Thoracic aorta (tissue), 2 donors: ENCODE measurements around the gene ARRB2. TPM values are rescaled to one million over a fixed set of nuclear protein-coding genes. Genes with fewer than 3 reads are reported as not detected.
"Not testable (repeated sequence)": the region's sequence is repeated elsewhere in the genome, so short reads cannot be mapped to it uniquely, and the experiment has no call there.

Experiments used
- ATAC-seq: fragments of 150-250 bp; one replicate; pipeline ENCODE4 v1.8.0; 2017; ENCODE audit warnings: low read depth; ENCODE audit not compliant: insufficient number of reproducible peaks, low FRiP score
- DNase-seq: peaks from one replicate; pipeline ENCODE4 v3.0.0-alpha.2; 2020; ENCODE audit warnings: low spot score
- H3K27ac ChIP-seq, 2 donors: fragments of 200-600 bp; sonication (generic); 1 replicate in 1 of 2; 2 replicates in 1 of 2; pipeline ENCODE4 v1.5.1; 2016; ENCODE audit warnings: mild to moderate bottlenecking in 2 of 2, moderate library complexity in 2 of 2
- H3K27me3 ChIP-seq: fragments of 200-600 bp; sonication (generic); replicated peaks from 2 replicates; pipeline ENCODE4 v1.6.0; 2016; ENCODE audit warnings: mild to moderate bottlenecking; ENCODE audit not compliant: insufficient read depth
- H3K36me3 ChIP-seq: fragments of 200-600 bp; sonication (generic); one replicate; pipeline ENCODE4 v1.5.1; 2016
- H3K4me1 ChIP-seq, 2 donors: fragments of 200-600 bp; sonication (generic); 1 replicate in 1 of 2; 2 replicates in 1 of 2; pipeline versions ENCODE4 v1.5.1 to v1.6.0; 2016; ENCODE audit warnings: low read depth in 2 of 2, mild to moderate bottlenecking in 1 of 2; ENCODE audit not compliant: control insufficient read depth in 1 of 2
- H3K4me3 ChIP-seq: fragments of 200-600 bp; sonication (generic); 2 replicates; pipeline ENCODE4 v1.5.1; 2016; ENCODE audit warnings: mild to moderate bottlenecking
- H3K9me3 ChIP-seq: fragments of 200-600 bp; sonication (generic); 2 replicates; pipeline ENCODE4 v1.5.1; 2016
- total RNA-seq, 2 donors: library from RNA; depleted of rRNA; stranded (reverse); fragments of >200 nt; gene quantifications; one replicate each; pipeline versions ENCODE4 v1.1.0 to v1.2.3, GENCODE V29; 2016
- TF ChIP-seq, protein P1 (sequence below): fragments of 200-600 bp; sonication (generic); IDR thresholded peaks from one replicate; pipeline ENCODE4 v1.5.1; 2019; ENCODE audit warnings: antibody characterized with exemption

ARRB2 gene
- total RNA-seq, 2 donors from 2014 or later: 64.5 to 66.3 TPM

DNA sequence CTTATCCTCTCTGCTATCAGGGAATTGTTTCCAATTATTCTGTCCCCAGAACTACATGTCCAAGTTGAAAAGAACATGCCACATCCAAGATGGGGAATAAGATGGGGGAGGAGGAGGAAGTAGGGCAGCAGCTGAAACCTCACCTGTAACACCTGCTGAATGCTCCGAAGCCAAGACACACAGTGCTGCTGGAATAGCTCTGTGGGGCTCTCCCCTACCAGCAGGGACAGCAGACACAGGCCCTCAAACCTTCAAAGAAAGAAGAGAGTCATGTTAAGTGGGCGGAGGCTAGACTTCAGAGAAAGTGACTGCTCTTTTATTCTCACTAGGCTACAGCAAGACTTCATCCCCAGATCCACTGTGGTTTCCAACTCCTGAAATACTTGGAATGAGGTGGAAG, 19.7 kb upstream of the ARRB2 start:
- no peak overlapping the region for H3K27ac ChIP-seq
- no peak for ATAC-seq
- TF ChIP-seq, protein P1, sequence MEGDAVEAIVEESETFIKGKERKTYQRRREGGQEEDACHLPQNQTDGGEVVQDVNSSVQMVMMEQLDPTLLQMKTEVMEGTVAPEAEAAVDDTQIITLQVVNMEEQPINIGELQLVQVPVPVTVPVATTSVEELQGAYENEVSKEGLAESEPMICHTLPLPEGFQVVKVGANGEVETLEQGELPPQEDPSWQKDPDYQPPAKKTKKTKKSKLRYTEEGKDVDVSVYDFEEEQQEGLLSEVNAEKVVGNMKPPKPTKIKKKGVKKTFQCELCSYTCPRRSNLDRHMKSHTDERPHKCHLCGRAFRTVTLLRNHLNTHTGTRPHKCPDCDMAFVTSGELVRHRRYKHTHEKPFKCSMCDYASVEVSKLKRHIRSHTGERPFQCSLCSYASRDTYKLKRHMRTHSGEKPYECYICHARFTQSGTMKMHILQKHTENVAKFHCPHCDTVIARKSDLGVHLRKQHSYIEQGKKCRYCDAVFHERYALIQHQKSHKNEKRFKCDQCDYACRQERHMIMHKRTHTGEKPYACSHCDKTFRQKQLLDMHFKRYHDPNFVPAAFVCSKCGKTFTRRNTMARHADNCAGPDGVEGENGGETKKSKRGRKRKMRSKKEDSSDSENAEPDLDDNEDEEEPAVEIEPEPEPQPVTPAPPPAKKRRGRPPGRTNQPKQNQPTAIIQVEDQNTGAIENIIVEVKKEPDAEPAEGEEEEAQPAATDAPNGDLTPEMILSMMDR: no peak

DNA sequence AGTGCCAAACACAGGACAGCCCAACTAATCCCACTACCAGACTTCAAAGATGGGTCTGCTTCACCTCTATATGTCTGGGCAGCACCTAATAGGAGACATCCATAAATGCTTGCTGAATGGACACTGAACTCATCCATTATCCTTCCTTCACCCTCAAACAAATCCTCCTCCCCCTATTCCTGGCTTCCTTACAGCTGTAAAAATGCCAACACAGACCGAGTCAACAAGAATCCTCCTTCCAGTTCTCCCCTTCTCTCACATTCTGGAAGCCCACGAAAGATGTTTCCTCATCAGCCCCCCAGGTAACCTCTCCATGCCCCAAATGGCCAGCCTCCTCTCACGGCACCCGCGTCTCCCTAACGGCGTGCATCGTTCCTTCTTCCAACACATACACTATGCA, 18.7 kb upstream of the ARRB2 start:
- no peak overlapping the region for H3K4me3 ChIP-seq
- no peaks in the 10 kb centered on the region for H3K27me3 ChIP-seq
- DNase-seq: no peak
- TF ChIP-seq, protein P1: no peak
- no peak overlapping the region for H3K27ac ChIP-seq
- H3K36me3 ChIP-seq: peaks cover 6% of the 10 kb centered on the region
- H3K4me1 ChIP-seq: no peaks in the 10 kb centered on the region
- no peaks in the 10 kb centered on the region for H3K9me3 ChIP-seq
- ATAC-seq: no peak

More for the DNA sequence above, 19.7 kb upstream of the ARRB2 start:
- no peak overlapping the region for H3K4me3 ChIP-seq
- no peaks in the 10 kb centered on the region for H3K4me1 ChIP-seq
- DNase-seq: no peak
- peaks cover 6% of the 10 kb centered on the region for H3K36me3 ChIP-seq
- no peaks in the 10 kb centered on the region for H3K9me3 ChIP-seq
- H3K27me3 ChIP-seq: no peaks in the 10 kb centered on the region

DNA sequence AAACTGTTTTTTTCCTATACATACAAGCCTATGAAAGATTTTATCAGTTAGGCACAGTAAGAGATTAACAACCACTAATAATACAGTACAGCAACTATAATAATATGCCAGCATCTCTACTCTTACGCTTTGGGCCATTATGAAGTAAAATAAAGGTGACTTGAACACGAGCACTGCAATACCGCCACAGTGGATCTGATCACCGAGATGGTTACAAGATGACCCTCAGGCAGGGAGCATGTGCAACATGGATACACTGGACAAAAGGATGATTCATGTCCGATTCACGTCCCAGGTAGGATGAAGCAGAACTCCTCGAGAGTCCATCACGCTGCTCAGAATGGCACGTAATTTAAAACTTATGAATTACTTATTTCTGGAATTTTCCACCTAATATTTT, 17.0 kb upstream of the ARRB2 start:
- Histone ChIP-seq H3K4me3 (no peak overlapping the region), H3K9me3 (no peaks in the 10 kb centered on the region), H3K27me3 (no peaks in the 10 kb centered on the region), H3K4me1 (no peaks in the 10 kb centered on the region), H3K36me3 (peaks cover 11% of the 10 kb centered on the region), H3K27ac (no peak overlapping the region)
- no peak for DNase-seq
- TF ChIP-seq, protein P1: no peak
- no peak for ATAC-seq

DNA sequence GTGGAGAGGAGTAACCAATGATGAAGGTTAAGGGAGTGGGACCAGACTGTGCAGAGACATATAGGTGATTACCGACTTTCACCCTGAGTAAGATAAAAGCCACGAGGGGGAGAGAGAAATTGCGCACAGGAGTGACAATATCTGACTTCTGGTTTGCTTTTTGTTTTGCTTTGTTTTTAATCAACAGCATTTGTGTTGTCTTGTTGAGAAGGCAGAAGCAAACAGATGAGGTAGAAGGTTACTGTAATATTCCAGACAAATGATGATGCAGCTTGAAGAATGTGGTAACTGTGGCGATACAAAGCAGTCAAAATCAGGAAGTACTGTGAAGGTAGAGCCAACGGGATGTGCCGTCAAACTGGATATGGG, 14.0 kb upstream of the ARRB2 start:
- Histone ChIP-seq H3K4me1 (no peaks in the 10 kb centered on the region), H3K4me3 (no peak overlapping the region), H3K27ac (no peak overlapping the region), H3K9me3 (no peaks in the 10 kb centered on the region), H3K36me3 (peaks cover 4% of the 10 kb centered on the region), H3K27me3 (no peaks in the 10 kb centered on the region)
- DNase-seq (no peak), ATAC-seq (no peak)
- TF ChIP-seq, protein P1: no peak

DNA sequence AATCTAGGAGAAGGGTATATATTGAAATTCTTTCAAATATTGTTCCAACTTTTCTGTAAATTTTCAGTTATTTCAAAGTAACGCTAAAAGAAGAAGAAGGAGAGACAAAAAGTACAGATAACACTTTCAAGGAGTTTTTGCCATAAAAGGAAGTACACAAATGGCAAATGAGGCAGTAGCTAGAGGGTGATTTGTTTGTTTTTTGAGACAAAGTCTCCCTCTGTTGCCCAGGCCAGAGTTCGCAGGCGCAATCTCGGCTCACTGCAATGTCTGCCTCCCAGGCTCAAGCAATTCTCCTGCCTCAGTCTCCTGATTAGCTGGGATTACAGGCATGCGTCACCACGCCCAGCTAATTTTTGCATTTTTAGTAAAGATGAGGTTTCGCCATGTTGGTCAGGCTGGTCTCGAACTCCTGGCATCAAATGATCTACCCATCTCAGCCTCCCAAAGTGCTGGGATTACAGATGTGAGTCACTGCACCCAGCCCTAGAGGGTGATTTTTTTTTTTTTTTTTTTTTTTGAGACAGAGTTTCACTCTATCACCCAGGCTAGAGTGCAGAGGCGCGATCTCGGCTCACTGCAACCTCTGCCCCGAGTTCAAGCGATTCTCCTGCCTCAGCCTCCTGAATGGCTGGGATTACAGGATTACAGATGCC, 10.9 kb upstream of the ARRB2 start:
- peaks cover 5 to 14% of the 10 kb centered on the region in 2 donors for H3K4me1 ChIP-seq
- H3K27ac ChIP-seq, ATAC-seq, H3K36me3 ChIP-seq, H3K4me3 ChIP-seq, DNase-seq, H3K27me3 ChIP-seq, H3K9me3 ChIP-seq: not testable (repeated sequence)

DNA sequence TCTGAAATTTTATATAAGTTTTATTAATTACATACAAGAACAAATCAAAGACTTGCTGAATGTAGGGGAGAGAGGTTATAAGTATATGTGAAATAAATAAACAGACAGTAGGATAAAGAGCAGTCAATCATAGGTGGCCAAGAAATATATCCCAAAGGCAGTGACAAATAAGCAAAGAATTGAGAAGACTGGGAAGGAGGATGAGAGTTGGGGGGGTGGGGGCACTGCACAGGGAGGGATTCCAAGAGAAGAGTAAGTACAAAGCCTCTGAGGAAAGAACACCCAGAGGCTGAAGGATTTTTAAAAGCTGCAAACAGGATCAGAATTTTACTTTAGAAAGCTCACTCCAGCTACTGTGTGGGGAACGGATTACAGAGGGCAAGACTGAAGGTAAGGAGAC, 9.3 kb upstream of the ARRB2 start:
- no peak for ATAC-seq
- H3K27ac ChIP-seq: no peak overlapping the region

More for the DNA sequence above, 9.3 kb upstream of the ARRB2 start:
- H3K4me3 ChIP-seq: no peak overlapping the region
- H3K4me1 ChIP-seq: peaks cover 5 to 15% of the 10 kb centered on the region in 2 donors
- H3K36me3 ChIP-seq: peaks cover 4% of the 10 kb centered on the region
- H3K9me3 ChIP-seq: no peaks in the 10 kb centered on the region
- TF ChIP-seq, protein P1: no peak
- DNase-seq: no peak
- H3K27me3 ChIP-seq: no peaks in the 10 kb centered on the region
